ENCODE measurements around the gene PRM1. TPM values are rescaled to one million over a fixed set of nuclear protein-coding genes. Genes with fewer than 3 reads are reported as not detected.

PRM1 gene
- total and polyA plus RNA-seq, 4 donors = not detected

- H3K9ac ChIP-seq (ENCODE audit: insufficient read depth in 1 of 2, low read length in 2 of 2) = no peak overlapping the region
- no peaks in the 10 kb centered on the region for H3K27me3 ChIP-seq (ENCODE audit: control insufficient read depth in 3 of 3, insufficient read depth in 3 of 3, low read length in 2 of 3)
- no peaks in the 10 kb centered on the region for H3K36me3 ChIP-seq (ENCODE audit: control insufficient read depth in 4 of 4, insufficient read depth in 4 of 4, low read length in 4 of 4)
- 83 to 93% methylated on average over 23 of the region's 23 CpGs for WGBS, 2 donors
- H3K4me3 ChIP-seq = no peak overlapping the region
- H3K9me3 ChIP-seq (ENCODE audit: control insufficient read depth in 4 of 4, insufficient read depth in 3 of 4, low read length in 3 of 4) = no peaks in the 10 kb centered on the region
- ATAC-seq (ENCODE audit: insufficient read depth, low FRiP score) = no peak
- peak in 1 of 3 donors; percentile 41 for DNase-seq
- no peak overlapping the region for H3K27ac ChIP-seq (ENCODE audit: low read depth in 1 of 2, low read length in 1 of 2)
- no peak for TF ChIP-seq CTCF (IDR thresholded peaks at IDR 0.05; ENCODE audit: control extremely low read depth, extremely low read depth)
- peaks cover 0 to 46% (median 10%) of the 10 kb centered on the region in 5 donors for H3K4me1 ChIP-seq (ENCODE audit: control insufficient read depth in 5 of 5, insufficient read depth in 5 of 5, low read length in 5 of 5)
Measured at GRCh38 chr16:11316331-11317015, 35.3 kb upstream of the PRM1 start.

GRCh38 chr16:11315510-11315909 is 34.4 kb upstream of the PRM1 start:
- Histone ChIP-seq H3K36me3 (ENCODE audit: control insufficient read depth in 4 of 4, insufficient read depth in 4 of 4, low read length in 4 of 4) (no peaks in the 10 kb centered on the region), H3K4me1 (ENCODE audit: control insufficient read depth in 5 of 5, insufficient read depth in 5 of 5, low read length in 5 of 5) (peaks cover 0 to 46% (median 10%) of the 10 kb centered on the region in 5 donors), H3K27me3 (ENCODE audit: control insufficient read depth in 3 of 3, insufficient read depth in 3 of 3, low read length in 2 of 3) (no peaks in the 10 kb centered on the region), H3K4me3 (no peak overlapping the region), H3K9me3 (ENCODE audit: control insufficient read depth in 4 of 4, insufficient read depth in 3 of 4, low read length in 3 of 4) (no peaks in the 10 kb centered on the region), H3K27ac (ENCODE audit: low read depth in 1 of 2, low read length in 1 of 2) (no peak overlapping the region), H3K9ac (ENCODE audit: insufficient read depth in 1 of 2, low read length in 2 of 2) (no peak overlapping the region)
- TF ChIP-seq CTCF (IDR thresholded peaks at IDR 0.05; ENCODE audit: control extremely low read depth, extremely low read depth) = no peak
- ATAC-seq (ENCODE audit: insufficient read depth, low FRiP score) (no peak), DNase-seq (peak; percentile 86 to 93 (median 92))
- 64 to 68% methylated on average over 13 of the region's 13 CpGs for WGBS, 2 donors

- Histone ChIP-seq H3K36me3 (ENCODE audit: control insufficient read depth in 4 of 4, insufficient read depth in 4 of 4, low read length in 4 of 4) (no peaks in the 10 kb centered on the region), H3K4me1 (ENCODE audit: control insufficient read depth in 5 of 5, insufficient read depth in 5 of 5, low read length in 5 of 5) (peaks cover 0 to 44% (median 10%) of the 10 kb centered on the region in 5 donors), H3K27me3 (ENCODE audit: control insufficient read depth in 3 of 3, insufficient read depth in 3 of 3, low read length in 2 of 3) (no peaks in the 10 kb centered on the region), H3K27ac (ENCODE audit: low read depth in 1 of 2, low read length in 1 of 2) (no peak overlapping the region), H3K9me3 (ENCODE audit: control insufficient read depth in 4 of 4, insufficient read depth in 3 of 4, low read length in 3 of 4) (no peaks in the 10 kb centered on the region), H3K4me3 (no peak overlapping the region), H3K9ac (ENCODE audit: insufficient read depth in 1 of 2, low read length in 2 of 2) (no peak overlapping the region)
- ATAC-seq (ENCODE audit: insufficient read depth, low FRiP score) (no peak), DNase-seq (no peak)
- WGBS, 2 donors = 96 to 97% methylated on average over 8 of the region's 8 CpGs
- no peak for TF ChIP-seq CTCF (IDR thresholded peaks at IDR 0.05; ENCODE audit: control extremely low read depth, extremely low read depth)
Measured at GRCh38 chr16:11314309-11314894, 33.3 kb upstream of the PRM1 start.

Measured in lung (tissue), 12 donors.